NOMO-1 (cell line): ENCODE data around the gene ACTR1A.
A peak's percentile ranks its signal among the peaks of the same experiment; 100 is the strongest.
"Not testable (repeated sequence)": the region's sequence is repeated elsewhere in the genome, so short reads cannot be mapped to it uniquely, and the experiment has no call there.

ENCODE experiments used
- DNase-seq, 2 experiments: peaks; one replicate each; lab custom pipeline; 2025; ENCODE audit not compliant: unreplicated experiment in 2 of 2; lab: John Stamatoyannopoulos, UW

The ACTR1A gene

GRCh38 chr10:102457591-102458150 lies 44.8 kb downstream of the ACTR1A start:
- no peak for DNase-seq

GRCh38 chr10:102455893-102456471 lies 46.5 kb downstream of the ACTR1A start:
- DNase-seq, result peak in 1 of 2 experiments; percentile 37

GRCh38 chr10:102454662-102455487 lies 47.6 kb downstream of the ACTR1A start:
- not testable (repeated sequence) for DNase-seq

GRCh38 chr10:102453502-102453901 lies 49.0 kb downstream of the ACTR1A start:
- no peak for DNase-seq

- DNase-seq, result peak; percentile 67 to 76
Observed at GRCh38 chr10:102452672-102453340, 49.7 kb downstream of the ACTR1A start.

GRCh38 chr10:102451105-102451969 lies 51.2 kb downstream of the ACTR1A start, which contains the start of gene C10orf95:
TSS of gene C10orf95 (minus strand) at chr10:102451543. CDS start at chr10:102451093, 450 bp downstream.
- no peak for DNase-seq

- peak; percentile 86 for DNase-seq
Observed at GRCh38 chr10:102450374-102451104, 52.0 kb downstream of the ACTR1A start.

- DNase-seq, result peak; percentile 58 to 60
Observed at GRCh38 chr10:102450124-102450373, 52.5 kb downstream of the ACTR1A start.

GRCh38 chr10:102449321-102450123 lies 53.0 kb downstream of the ACTR1A start:
- DNase-seq, result peak; percentile 46 to 53

GRCh38 chr10:102444851-102445250 lies 57.7 kb downstream of the ACTR1A start:
- DNase-seq, result no peak

- no peak for DNase-seq
Observed at GRCh38 chr10:102438374-102438773, 64.1 kb downstream of the ACTR1A start.

- no peak for DNase-seq
Observed at GRCh38 chr10:102437515-102437914, 65.0 kb downstream of the ACTR1A start.

GRCh38 chr10:102436312-102436711 lies 66.2 kb downstream of the ACTR1A start:
- no peak for DNase-seq

GRCh38 chr10:102435529-102436233 lies 66.8 kb downstream of the ACTR1A start:
- DNase-seq, result no peak

- DNase-seq, result no peak
Observed at GRCh38 chr10:102435133-102435497, 67.4 kb downstream of the ACTR1A start.

GRCh38 chr10:102434394-102435132 lies 67.9 kb downstream of the ACTR1A start:
- no peak for DNase-seq

GRCh38 chr10:102433619-102434046 lies 68.9 kb downstream of the ACTR1A start:
- peak in 1 of 2 experiments; percentile 32 for DNase-seq
